ENCODE results near the gene ECI2. TPM values are rescaled to one million over a fixed set of nuclear protein-coding genes. Genes with fewer than 3 reads are reported as not detected.
A peak's percentile ranks its signal among the peaks of the same experiment; 100 is the strongest.

Gene ECI2
- total and polyA plus RNA-seq, 2 of the 13 experiments (the other 11 are each of a cell fraction or from before 2014, with no cell fraction given): 78.5 to 228 TPM

GRCh38 chr6:4102687-4103244 lies 32.6 kb downstream of the ECI2 start (continued):
- peak; percentile 76 for TF ChIP-seq RNF2 (conservative IDR thresholded peaks at IDR 0.05; ENCODE audit: low read depth)
- peak; percentile 92; the same call in 1 of the 2 replicates for TF ChIP-seq HMG20B (CRISPR knock-in tag; conservative IDR thresholded peaks at IDR 0.05)
- TF ChIP-seq, protein P1, sequence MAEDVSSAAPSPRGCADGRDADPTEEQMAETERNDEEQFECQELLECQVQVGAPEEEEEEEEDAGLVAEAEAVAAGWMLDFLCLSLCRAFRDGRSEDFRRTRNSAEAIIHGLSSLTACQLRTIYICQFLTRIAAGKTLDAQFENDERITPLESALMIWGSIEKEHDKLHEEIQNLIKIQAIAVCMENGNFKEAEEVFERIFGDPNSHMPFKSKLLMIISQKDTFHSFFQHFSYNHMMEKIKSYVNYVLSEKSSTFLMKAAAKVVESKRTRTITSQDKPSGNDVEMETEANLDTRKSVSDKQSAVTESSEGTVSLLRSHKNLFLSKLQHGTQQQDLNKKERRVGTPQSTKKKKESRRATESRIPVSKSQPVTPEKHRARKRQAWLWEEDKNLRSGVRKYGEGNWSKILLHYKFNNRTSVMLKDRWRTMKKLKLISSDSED (CRISPR knock-in tag; IDR thresholded peaks at IDR 0.05): no peak
- peak; percentile 93; the same call in 1 of the 2 replicates for TF ChIP-seq ZNF510 (CRISPR knock-in tag; IDR thresholded peaks at IDR 0.05; ENCODE audit: low read depth)
- TF ChIP-seq MTA3 (CRISPR knock-in tag; IDR thresholded peaks at IDR 0.05): no peak
- no peak for TF ChIP-seq ZNF747 (CRISPR knock-in tag; IDR thresholded peaks at IDR 0.05; ENCODE audit: borderline replicate concordance)
- TF ChIP-seq ZNF143 (CRISPR knock-in tag; IDR thresholded peaks at IDR 0.05): peak; percentile 54; the same call in 1 of the 2 replicates
- peak; percentile 98 for TF ChIP-seq ZSCAN21 (CRISPR knock-in tag; IDR thresholded peaks at IDR 0.05; ENCODE audit: borderline replicate concordance)
- TF ChIP-seq CBX2 (IDR thresholded peaks at IDR 0.05; ENCODE audit: low read depth, low read length): no peak
- no peak for TF ChIP-seq CBX2 (CRISPR knock-in tag; IDR thresholded peaks at IDR 0.05; ENCODE audit: low read depth)
- TF ChIP-seq HOXA5 (CRISPR knock-in tag; IDR thresholded peaks at IDR 0.05): no peak
- no peak for TF ChIP-seq JARID2 (CRISPR knock-in tag; IDR thresholded peaks at IDR 0.05; ENCODE audit: insufficient replicate concordance)
- TF ChIP-seq ZNF260 (CRISPR knock-in tag; IDR thresholded peaks at IDR 0.05; ENCODE audit: borderline replicate concordance, low read depth): no peak
- no peak for TF ChIP-seq ZNF790 (CRISPR knock-in tag; IDR thresholded peaks at IDR 0.05; ENCODE audit: borderline replicate concordance)
- no peak for TF ChIP-seq CBFB (CRISPR knock-in tag; IDR thresholded peaks at IDR 0.05)
- no peak for TF ChIP-seq PCBP1 (IDR thresholded peaks at IDR 0.05; ENCODE audit: borderline replicate concordance, low read depth, low read length)
- TF ChIP-seq ZNF570 (CRISPR knock-in tag; IDR thresholded peaks at IDR 0.05; ENCODE audit: borderline replicate concordance): peak; percentile 99
- TF ChIP-seq ATF3 (CRISPR knock-in tag; IDR thresholded peaks at IDR 0.05): peak; percentile 44; the same call in 1 of the 2 replicates
- no peak for TF ChIP-seq ZSCAN12 (CRISPR knock-in tag; IDR thresholded peaks at IDR 0.05)
- no peak; the same call in none of the 2 replicates for TF ChIP-seq ZNF644 (CRISPR knock-in tag; IDR thresholded peaks at IDR 0.05; ENCODE audit: low read depth)
- peak; percentile 64; the same call in 1 of the 2 replicates for TF ChIP-seq ZNF205 (CRISPR knock-in tag; IDR thresholded peaks at IDR 0.05)
- no peak for TF ChIP-seq ZNF367 (CRISPR knock-in tag; IDR thresholded peaks at IDR 0.05; ENCODE audit: borderline replicate concordance)
- TF ChIP-seq RELA (CRISPR knock-in tag; IDR thresholded peaks at IDR 0.05): no peak
- TF ChIP-seq SRSF4 (IDR thresholded peaks at IDR 0.05; ENCODE audit: low read depth, low read length, poor library complexity, severe bottlenecking): no peak
- TF ChIP-seq ZBTB7A (CRISPR knock-in tag; IDR thresholded peaks at IDR 0.05): no peak
- TF ChIP-seq ZNF451 (CRISPR knock-in tag; IDR thresholded peaks at IDR 0.05): peak; percentile 82; the same call in 1 of the 2 replicates
- peak; percentile 99 for TF ChIP-seq ZNF512B (CRISPR knock-in tag; IDR thresholded peaks at IDR 0.05; ENCODE audit: borderline replicate concordance)
- TF ChIP-seq ZNF558 (CRISPR knock-in tag; IDR thresholded peaks at IDR 0.05; ENCODE audit: borderline replicate concordance): no peak
- no peak for TF ChIP-seq XRCC5 (optimal IDR thresholded peaks at IDR 0.05; ENCODE audit: low read length)

Data from HepG2 (cell line).